Stomach (tissue), 4 donors: Measurements from ENCODE around the gene BECN2.

Experiments
- CTCF ChIP-seq, 7 experiments: fragments of 450-650 bp in 4 of 7; fragments of 200-600 bp in 3 of 7; sonication (generic) in 3 of 7; IDR thresholded peaks; one replicate each; pipeline ENCODE4 v1.5.1; 2016 to 2019; ENCODE audit warnings: antibody characterized with exemption in 7 of 7, control low read depth in 2 of 7, mild to moderate bottlenecking in 1 of 7
- EP300 ChIP-seq: sonication (generic); formaldehyde crosslinking; IDR thresholded peaks from one replicate; pipeline ENCODE4 v1.6.1; 2017; ENCODE audit warnings: antibody characterized with exemption
- POLR2A ChIP-seq, 4 donors: fragments of 450-650 bp; IDR thresholded peaks; one replicate each; pipeline ENCODE4 v1.6.1; 2016; ENCODE audit warnings: antibody characterized with exemption in 4 of 4, control low read depth in 2 of 4, mild to moderate bottlenecking in 1 of 4, moderate library complexity in 1 of 4
- POLR2AphosphoS5 ChIP-seq, 3 donors: sonication (generic); formaldehyde crosslinking; IDR thresholded peaks; one replicate each; pipeline ENCODE4 v1.6.1; 2016; ENCODE audit warnings: antibody characterized with exemption in 3 of 3

GRCh38 chr1:241979071-241979470 is 21.5 kb downstream of the BECN2 start:
- TF ChIP-seq CTCF (IDR thresholded peaks at IDR 0.05) (no peak), POLR2A (IDR thresholded peaks at IDR 0.05) (no peak), POLR2AphosphoS5 (IDR thresholded peaks at IDR 0.05) (no peak), EP300 (no peak)
